B cell (primary cell): Measurements from ENCODE around the gene OR3A1. TPM values are rescaled to one million over a fixed set of nuclear protein-coding genes. Genes with fewer than 3 reads are reported as not detected.
A peak's percentile ranks its signal among the peaks of the same experiment; 100 is the strongest.

ENCODE experiments used
- ATAC-seq: fragments of 200-7000 bp; cut with Tn5 transposase; one replicate; pipeline ENCODE4 v1.10.0; 2021; ENCODE audit warnings: low read depth, mild to moderate bottlenecking, moderate number of reproducible peaks, moderate library complexity
- CTCF ChIA-PET: fragments of 350-600 bp; sonication (Branson Sonifier 250); formaldehyde crosslinking; loops from one replicate; lab custom pipeline; 2021; ENCODE audit warnings: antibody characterized with exemption, inconsistent platforms; lab: Charles Lee
- POLR2A ChIA-PET: fragments of 350-600 bp; sonication (Branson Sonifier 250); formaldehyde crosslinking; loops from one replicate; lab custom pipeline; 2021; ENCODE audit warnings: antibody characterized with exemption; lab: Charles Lee
- DNase-seq: peaks from one replicate; pipeline ENCODE4 v3.0.0; 2013
- H2AFZ ChIP-seq: 2 replicates; pipeline ENCODE4 v1.6.1; 2012; ENCODE audit warnings: mild to moderate bottlenecking, low read depth, low read length; ENCODE audit not compliant: insufficient read depth, poor library complexity, severe bottlenecking
- H3K27ac ChIP-seq, 2 donors: 1 replicate in 1 of 2; 2 replicates in 1 of 2; pipeline ENCODE4 v1.5.1; 2012 to 2013; ENCODE audit warnings: low read length in 2 of 2, mild to moderate bottlenecking in 2 of 2, moderate library complexity in 1 of 2
- H3K27me3 ChIP-seq, 4 experiments: fragments of 200-600 bp in 1 of 4; sonication (generic) in 1 of 4; replicated peaks in 1 of 4; 1 replicate in 2 of 4; 2 replicates in 2 of 4; pipeline versions ENCODE4 v1.6.1 to v1.7.0; 2013 to 2016; ENCODE audit warnings: low read length in 3 of 4, mild to moderate bottlenecking in 2 of 4, mixed read lengths in 1 of 4, moderate library complexity in 1 of 4; ENCODE audit not compliant: insufficient read depth in 4 of 4, control insufficient read depth in 3 of 4; ENCODE audit errors: control extremely low read depth in 1 of 4
- H3K36me3 ChIP-seq, 2 experiments: replicated peaks in 1 of 2; 1 replicate in 1 of 2; 2 replicates in 1 of 2; pipeline versions ENCODE4 v1.6.1 to v1.7.1; 2013; ENCODE audit warnings: low read length in 1 of 2; ENCODE audit not compliant: insufficient read depth in 2 of 2, control insufficient read depth in 1 of 2; ENCODE audit errors: control extremely low read depth in 1 of 2, extremely low read depth in 1 of 2
- H3K4me1 ChIP-seq, 2 donors: fragments of 200-600 bp in 1 of 2; sonication (generic) in 1 of 2; 1 replicate in 1 of 2; 2 replicates in 1 of 2; pipeline versions ENCODE4 v1.5.1 to v1.6.1; 2013 to 2017; ENCODE audit warnings: low read length in 2 of 2; ENCODE audit not compliant: control insufficient read depth in 2 of 2, insufficient read depth in 2 of 2
- H3K4me2 ChIP-seq: replicated peaks from 2 replicates; pipeline ENCODE3; 2012; ENCODE audit warnings: mild to moderate bottlenecking, low read depth, low read length; ENCODE audit not compliant: poor library complexity, severe bottlenecking
- H3K4me3 ChIP-seq, 5 experiments: fragments of 200-600 bp in 1 of 5; sonication (generic) in 1 of 5; 1 replicate in 3 of 5; 2 replicates in 2 of 5; pipeline versions ENCODE4 v1.5.1 to v1.7.0; 2011 to 2016; ENCODE audit warnings: low read length in 4 of 5, mild to moderate bottlenecking in 4 of 5, low read depth in 2 of 5, control low read depth in 1 of 5, moderate library complexity in 1 of 5; ENCODE audit not compliant: insufficient read depth in 1 of 5; ENCODE audit errors: control extremely low read depth in 1 of 5, extremely low read depth in 1 of 5
- H3K79me2 ChIP-seq: fragments of 200-600 bp; sonication (generic); one replicate; pipeline ENCODE4 v1.6.0; 2016; ENCODE audit warnings: low read length; ENCODE audit not compliant: control insufficient read depth, insufficient read depth
- H3K9ac ChIP-seq: fragments of 200-600 bp; sonication (generic); 2 replicates; pipeline ENCODE4 v1.6.1; 2017; ENCODE audit warnings: mild to moderate bottlenecking, low read length, moderate library complexity
- H3K9me3 ChIP-seq, 3 donors: one replicate each; pipeline versions ENCODE4 v1.6.1 to v1.7.1; 2013; ENCODE audit warnings: low read length in 2 of 3; ENCODE audit not compliant: control insufficient read depth in 2 of 3, insufficient read depth in 1 of 3; ENCODE audit errors: control extremely low read depth in 1 of 3
- H4K20me1 ChIP-seq: 2 replicates; pipeline ENCODE4 v1.6.0; 2012; ENCODE audit warnings: mild to moderate bottlenecking, low read length; ENCODE audit not compliant: insufficient read depth, control insufficient read depth, poor library complexity, severe bottlenecking
- H3K27ac Mint-ChIP-seq: one replicate; pipeline ENCODE4 v1.8.0; 2021; ENCODE audit warnings: mixed read lengths
- H3K27me3 Mint-ChIP-seq: one replicate; pipeline ENCODE4 v1.8.0; 2021; ENCODE audit warnings: mixed read lengths
- H3K4me1 Mint-ChIP-seq: one replicate; pipeline ENCODE4 v1.8.0; 2021; ENCODE audit warnings: mixed read lengths
- H3K4me3 Mint-ChIP-seq: one replicate; pipeline ENCODE4 v1.8.0; 2021; ENCODE audit warnings: mixed read lengths
- H3K9me3 Mint-ChIP-seq: one replicate; pipeline ENCODE4 v1.8.0; 2022; ENCODE audit warnings: mixed read lengths; ENCODE audit not compliant: insufficient read depth
- CTCF ChIP-seq: fragments of 200-600 bp; IDR thresholded peaks from one replicate; pipeline ENCODE4 v1.8.0; 2022; ENCODE audit warnings: antibody characterized with exemption, mild to moderate bottlenecking
- EZH2 ChIP-seq: IDR thresholded peaks from 2 replicates; pipeline ENCODE4 v1.6.1; 2012; ENCODE audit warnings: borderline replicate concordance, low read depth, mild to moderate bottlenecking, moderate library complexity, low read length; ENCODE audit not compliant: insufficient read depth, poor library complexity, severe bottlenecking
- WGBS: methylation state at CpG from one replicate; pipeline ENCODE4 v1.1.5; 2013; ENCODE audit warnings: missing lambda C conversion rate; ENCODE audit not compliant: insufficient coverage; 5-methylcytosine and 5-hydroxymethylcytosine counted together
- intact Hi-C: fragments of 100-400 bp; cut with micrococcal nuclease; formaldehyde crosslinking; loops from one replicate; pipeline ENCODE4 v1.10.0; 2022
- polyA plus RNA-seq: library from polyadenylated mRNA; depleted of rRNA; stranded (reverse); fragments of >200 nt; gene quantifications from 2 replicates; pipeline ENCODE4 v1.2.3, GENCODE V29; 2012
- total RNA-seq, 2 donors: library from RNA; stranded (reverse); fragments of 120-200 nt in 1 of 2; gene quantifications; 1 replicate in 1 of 2; 2 replicates in 1 of 2; pipeline versions ENCODE4 v1.2.3 to v1.2.4, GENCODE V29; 2013 to 2022

Gene OR3A1
- total and polyA plus RNA-seq, 2 donors (not counting 1 experiment from before 2014, with no cell fraction given): 0.42 to 0.73 TPM

GRCh38 chr17:3271072-3271848 is 26.9 kb downstream of the OR3A1 start:
- POLR2A ChIA-PET: no interaction called here

More at GRCh38 chr17:3271072-3271848, 26.9 kb downstream of the OR3A1 start:
- Mint-ChIP-seq H3K4me3 (no peak overlapping the region), H3K4me1 (peaks cover 10% of the 10 kb centered on the region), H3K9me3 (peaks cover 9% of the 10 kb centered on the region), H3K27ac (no peak overlapping the region), H3K27me3 (peaks cover 8% of the 10 kb centered on the region)
- H3K4me3 ChIP-seq: no peak overlapping the region
- no peak for TF ChIP-seq EZH2
- no peak for TF ChIP-seq CTCF
- H3K79me2 ChIP-seq: no peaks in the 10 kb centered on the region
- H3K4me2 ChIP-seq: no peak overlapping the region
- DNase-seq (no peak), ATAC-seq (no peak)
- peaks cover 4 to 7% of the 10 kb centered on the region in 2 donors for H3K4me1 ChIP-seq
- CTCF ChIA-PET: no interaction called here
- H3K9ac ChIP-seq: no peak overlapping the region
- H3K27me3 ChIP-seq: no peaks in the 10 kb centered on the region
- WGBS: 60% methylated on average over 1 of the region's 5 CpGs
- intact Hi-C loops: no loop called here
- H3K9me3 ChIP-seq: peaks cover 0 to 17% (median 9%) of the 10 kb centered on the region in 3 donors
- peak overlapping the region; percentile 48 for H2AFZ ChIP-seq
- H3K27ac ChIP-seq: no peak overlapping the region
- H4K20me1 ChIP-seq: no peaks in the 10 kb centered on the region
- H3K36me3 ChIP-seq: no peaks in the 10 kb centered on the region
